ENCODE data around the gene C11orf52. TPM values are rescaled to one million over a fixed set of nuclear protein-coding genes. Genes with fewer than 3 reads are reported as not detected.

The C11orf52 gene
- total RNA-seq, 2 donors from 2014 or later, result 1.5 to 8.3 TPM

- H3K4me1 ChIP-seq, result peaks cover 0 to 32% of the 10 kb centered on the region in 2 donors
- H3K27ac ChIP-seq, result peak overlapping the region; percentile 9 to 100
- no peaks in the 10 kb centered on the region for H3K27me3 ChIP-seq
These were observed 1.9 kb upstream of the C11orf52 start for GRCh38 chr11:111916768-111917167.

DNA sequence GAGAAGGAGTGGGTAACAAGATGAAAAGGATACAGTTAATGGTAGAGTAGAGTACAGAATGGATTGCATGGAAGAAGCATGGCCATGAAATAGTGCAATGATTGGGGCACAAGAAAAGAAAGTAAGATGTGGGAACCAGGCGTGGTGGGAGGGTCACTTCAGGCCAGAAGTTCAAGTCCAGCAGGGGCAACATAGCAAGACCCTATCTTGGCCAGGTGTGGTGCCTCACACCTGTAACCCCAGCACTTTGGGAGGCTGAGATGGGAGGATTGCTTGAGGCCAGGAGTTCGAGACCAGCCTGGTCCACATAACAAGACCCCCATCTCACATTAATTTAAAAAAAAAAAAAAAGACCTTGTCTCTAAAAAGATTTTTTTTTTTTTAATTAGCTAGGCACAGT, 1.4 kb upstream of the C11orf52 start:
- Histone ChIP-seq H3K4me1 (peaks cover 0 to 38% of the 10 kb centered on the region in 2 donors), H3K27ac (peak overlapping the region; percentile 9 to 100)

More at GRCh38 chr11:111916768-111917167, 1.9 kb upstream of the C11orf52 start:
- DNase-seq (ENCODE audit: low spot score), result no peak
- Histone ChIP-seq H3K9me3 (no peaks in the 10 kb centered on the region), H3K36me3 (no peaks in the 10 kb centered on the region), H3K4me3 (no peak overlapping the region)
- TF ChIP-seq CTCF (IDR thresholded peaks at IDR 0.05), result no peak

DNA sequence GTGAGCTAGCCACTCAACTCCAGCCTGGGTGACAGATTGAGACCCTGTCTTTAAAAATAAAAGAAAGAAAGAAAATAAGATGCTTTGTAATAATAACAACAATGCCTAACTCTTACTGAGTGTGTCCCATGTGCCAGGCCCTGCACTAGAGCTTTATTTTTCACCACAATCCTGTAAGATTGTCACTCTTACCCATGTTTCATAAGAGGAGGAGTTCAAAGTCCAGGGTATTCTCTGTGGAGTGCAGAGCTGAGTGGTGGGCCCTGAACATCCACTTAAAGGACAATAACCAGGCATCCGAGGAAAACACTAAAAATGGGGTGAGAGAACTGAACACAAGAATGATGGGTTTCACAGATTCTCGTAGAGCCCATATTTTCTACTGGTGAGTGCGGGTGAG, 925 bp upstream of the C11orf52 start:
- DNase-seq (ENCODE audit: low spot score), result no peak
- H3K4me1 ChIP-seq, result peaks cover 0 to 42% of the 10 kb centered on the region in 2 donors
- TF ChIP-seq CTCF (IDR thresholded peaks at IDR 0.05), result no peak
- peak overlapping the region; percentile 70 to 75 for H3K27ac ChIP-seq
- no peaks in the 10 kb centered on the region for H3K9me3 ChIP-seq
- H3K27me3 ChIP-seq, result no peaks in the 10 kb centered on the region
- H3K4me3 ChIP-seq, result no peak overlapping the region
- no peaks in the 10 kb centered on the region for H3K36me3 ChIP-seq

More for the DNA sequence above, 1.4 kb upstream of the C11orf52 start:
- no peak overlapping the region for H3K4me3 ChIP-seq
- TF ChIP-seq CTCF (IDR thresholded peaks at IDR 0.05), result no peak
- no peaks in the 10 kb centered on the region for H3K27me3 ChIP-seq
- no peaks in the 10 kb centered on the region for H3K9me3 ChIP-seq
- H3K36me3 ChIP-seq, result no peaks in the 10 kb centered on the region
- DNase-seq (ENCODE audit: low spot score), result no peak

- Histone ChIP-seq H3K9me3 (no peaks in the 10 kb centered on the region), H3K27ac (peak overlapping the region in 1 of 2 donors; percentile 11), H3K36me3 (no peaks in the 10 kb centered on the region), H3K27me3 (no peaks in the 10 kb centered on the region), H3K4me1 (peaks cover 0 to 61% of the 10 kb centered on the region in 2 donors), H3K4me3 (no peak overlapping the region)
- DNase-seq (ENCODE audit: low spot score), result no peak
- TF ChIP-seq CTCF (IDR thresholded peaks at IDR 0.05), result no peak
These were observed 2.2 kb downstream of the C11orf52 start for GRCh38 chr11:111920908-111921307.

- Histone ChIP-seq H3K4me1 (peaks cover 0 to 68% of the 10 kb centered on the region in 2 donors), H3K27ac (peak overlapping the region; percentile 1 to 98), H3K4me3 (no peak overlapping the region), H3K9me3 (no peaks in the 10 kb centered on the region), H3K27me3 (no peaks in the 10 kb centered on the region), H3K36me3 (no peaks in the 10 kb centered on the region)
- TF ChIP-seq CTCF (IDR thresholded peaks at IDR 0.05), result no peak
- no peak for DNase-seq (ENCODE audit: low spot score)
These were observed 3.0 kb downstream of the C11orf52 start for GRCh38 chr11:111921541-111922230.

DNA sequence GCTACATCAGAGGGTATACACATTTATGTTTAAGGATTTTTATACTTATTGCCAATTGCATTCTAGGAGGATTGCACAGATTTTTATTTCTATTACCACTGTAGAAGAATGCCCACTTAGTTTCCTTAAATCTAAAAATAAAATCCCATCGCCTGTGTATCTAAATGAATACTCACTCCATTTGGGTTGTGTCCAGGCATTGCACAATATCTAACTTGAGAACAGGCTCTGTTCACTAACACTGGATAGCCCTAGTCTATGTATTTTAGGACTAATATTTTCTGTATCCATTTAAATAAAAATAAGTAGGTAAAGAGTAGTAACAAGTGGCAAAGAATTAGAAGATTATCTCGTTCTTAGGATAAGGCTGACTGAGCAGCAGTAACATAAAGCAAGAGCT, 4.1 kb downstream of the C11orf52 start:
- TF ChIP-seq CTCF (IDR thresholded peaks at IDR 0.05), result no peak
- Histone ChIP-seq H3K27ac (peak overlapping the region; percentile 92 to 98), H3K36me3 (no peaks in the 10 kb centered on the region), H3K27me3 (no peaks in the 10 kb centered on the region), H3K4me1 (peaks cover 0 to 74% of the 10 kb centered on the region in 2 donors), H3K4me3 (peak overlapping the region; percentile 4 to 33), H3K9me3 (no peaks in the 10 kb centered on the region)
- DNase-seq (ENCODE audit: low spot score), result no peak

Measured in right atrium auricular region (tissue), 2 donors.